SK-N-SH (cell line): ENCODE data around the gene SPATA3.

Source experiments
- NRF1 ChIP-seq: IDR thresholded peaks from 2 replicates; pipeline ENCODE4 v1.6.1; 2012; ENCODE audit warnings: low read depth, mild to moderate bottlenecking, low read length
- TF ChIP-seq, protein P1 (sequence below): fragments of 200-600 bp; sonication (generic); IDR thresholded peaks from 2 replicates; pipeline ENCODE4 v1.6.1; 2017; ENCODE audit warnings: antibody characterized with exemption, mild to moderate bottlenecking, moderate library complexity

DNA sequence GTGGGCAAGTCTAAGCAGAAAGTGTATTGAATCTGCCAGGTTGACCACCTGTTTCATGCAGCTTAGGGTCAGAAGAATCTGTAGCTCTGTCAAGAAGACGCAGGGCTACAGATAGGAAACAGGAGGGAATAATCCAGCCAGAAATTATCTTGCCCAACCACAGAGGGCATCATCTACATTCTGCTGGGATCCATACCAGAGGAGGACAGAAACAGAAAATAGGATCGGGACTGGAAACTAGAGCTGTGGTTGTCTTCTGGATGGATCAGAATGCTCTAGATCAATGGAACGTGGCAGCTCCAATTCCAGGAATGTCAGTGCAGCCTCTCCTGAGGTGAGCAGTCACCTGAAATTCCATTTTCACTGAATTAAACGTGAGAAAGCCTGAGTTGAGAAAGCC, 3.6 kb downstream of the SPATA3 start:
- TF ChIP-seq, protein P1, sequence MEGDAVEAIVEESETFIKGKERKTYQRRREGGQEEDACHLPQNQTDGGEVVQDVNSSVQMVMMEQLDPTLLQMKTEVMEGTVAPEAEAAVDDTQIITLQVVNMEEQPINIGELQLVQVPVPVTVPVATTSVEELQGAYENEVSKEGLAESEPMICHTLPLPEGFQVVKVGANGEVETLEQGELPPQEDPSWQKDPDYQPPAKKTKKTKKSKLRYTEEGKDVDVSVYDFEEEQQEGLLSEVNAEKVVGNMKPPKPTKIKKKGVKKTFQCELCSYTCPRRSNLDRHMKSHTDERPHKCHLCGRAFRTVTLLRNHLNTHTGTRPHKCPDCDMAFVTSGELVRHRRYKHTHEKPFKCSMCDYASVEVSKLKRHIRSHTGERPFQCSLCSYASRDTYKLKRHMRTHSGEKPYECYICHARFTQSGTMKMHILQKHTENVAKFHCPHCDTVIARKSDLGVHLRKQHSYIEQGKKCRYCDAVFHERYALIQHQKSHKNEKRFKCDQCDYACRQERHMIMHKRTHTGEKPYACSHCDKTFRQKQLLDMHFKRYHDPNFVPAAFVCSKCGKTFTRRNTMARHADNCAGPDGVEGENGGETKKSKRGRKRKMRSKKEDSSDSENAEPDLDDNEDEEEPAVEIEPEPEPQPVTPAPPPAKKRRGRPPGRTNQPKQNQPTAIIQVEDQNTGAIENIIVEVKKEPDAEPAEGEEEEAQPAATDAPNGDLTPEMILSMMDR: no peak
- no peak for TF ChIP-seq NRF1
